Astrocyte (in vitro differentiated cells and primary cell): ENCODE results near the gene HMG20B.

Experiments used
- CTCF ChIP-seq: IDR thresholded peaks from 2 replicates; pipeline ENCODE4 v1.5.1; 2011; ENCODE audit warnings: low read depth, mild to moderate bottlenecking, inconsistent platforms, low read length, moderate library complexity; ENCODE audit not compliant: insufficient read depth
- EZH2 ChIP-seq: IDR thresholded peaks from 2 replicates; pipeline ENCODE4 v1.6.1; 2012; ENCODE audit warnings: mild to moderate bottlenecking, low read length, inconsistent platforms; ENCODE audit not compliant: insufficient read depth

- TF ChIP-seq CTCF (no peak), EZH2 (no peak)
Measured at GRCh38 chr19:3572855-3573161, at the start of gene HMG20B.
